Endothelial cell of umbilical vein (primary cell): Measurements from ENCODE around the gene PPFIBP2.

Experiments
- CTCF ChIP-seq, 2 donors: IDR thresholded peaks; 1 replicate in 1 of 2; 2 replicates in 1 of 2; pipeline ENCODE4 v1.5.1; 2011; ENCODE audit warnings: low read length in 2 of 2, mild to moderate bottlenecking in 2 of 2, moderate library complexity in 2 of 2, control low read depth in 1 of 2, inconsistent platforms in 1 of 2, low read depth in 1 of 2; ENCODE audit not compliant: insufficient read depth in 1 of 2; ENCODE audit errors: extremely low read depth in 1 of 2
- EZH2 ChIP-seq: IDR thresholded peaks from 2 replicates; pipeline ENCODE4 v1.6.1; 2012; ENCODE audit warnings: borderline replicate concordance, low read depth, mild to moderate bottlenecking, moderate library complexity, low read length, inconsistent platforms; ENCODE audit not compliant: severe bottlenecking
- FOS ChIP-seq: IDR thresholded peaks from 2 replicates; pipeline ENCODE4 v1.6.1; 2011; ENCODE audit warnings: mild to moderate bottlenecking, low read length, moderate library complexity, borderline replicate concordance; ENCODE audit not compliant: insufficient read depth
- MAX ChIP-seq: IDR thresholded peaks from 2 replicates; pipeline ENCODE4 v1.6.1; 2011; ENCODE audit not compliant: insufficient read depth, insufficient read length
- POLR2A ChIP-seq: IDR thresholded peaks from 2 replicates; pipeline ENCODE4 v1.6.1; 2012; ENCODE audit warnings: low read depth, mild to moderate bottlenecking, control low read depth, low read length
- POLR2AphosphoS5 ChIP-seq: IDR thresholded peaks from 2 replicates; pipeline ENCODE4 v1.6.1; 2012; ENCODE audit warnings: low read depth, mild to moderate bottlenecking, control low read depth, low read length, moderate library complexity; ENCODE audit not compliant: insufficient read depth

DNA sequence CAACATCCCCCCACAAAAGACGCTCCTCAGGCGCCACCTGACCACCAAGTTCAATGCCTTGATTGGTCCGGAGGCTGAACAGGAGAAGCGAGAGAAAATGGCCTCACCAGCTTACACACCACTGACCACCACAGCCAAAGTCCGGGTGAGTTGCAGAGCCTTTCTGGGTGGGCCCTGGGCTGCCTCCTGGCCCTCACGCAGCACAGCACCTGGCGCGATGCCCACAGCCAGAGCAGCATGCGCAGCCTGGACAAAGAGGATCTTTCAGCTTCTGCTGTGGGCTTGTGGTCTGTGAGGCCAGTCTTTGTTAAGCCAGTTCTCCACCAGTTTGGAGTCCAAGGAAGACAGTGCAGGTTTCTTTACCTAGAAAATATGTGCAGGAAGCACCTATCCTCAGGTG is 137.9 kb downstream of the PPFIBP2 start:
- TF ChIP-seq CTCF (IDR thresholded peaks at IDR 0.05; ENCODE audit: extremely low read depth in 1 of 2, insufficient read depth in 1 of 2, low read depth in 1 of 2, low read length in 2 of 2) (no peak), POLR2AphosphoS5 (no peak), EZH2 (no peak), POLR2A (no peak), FOS (no peak), MAX (no peak)
